Measurements from ENCODE around the gene SGSM2. TPM values are rescaled to one million over a fixed set of nuclear protein-coding genes. Genes with fewer than 3 reads are reported as not detected.
A peak's percentile ranks its signal among the peaks of the same experiment; 100 is the strongest.

SGSM2 gene
- total and polyA plus RNA-seq, 2 of the 13 experiments (the other 11 are each of a cell fraction or from before 2014, with no cell fraction given): 30.4 to 51.3 TPM

DNA sequence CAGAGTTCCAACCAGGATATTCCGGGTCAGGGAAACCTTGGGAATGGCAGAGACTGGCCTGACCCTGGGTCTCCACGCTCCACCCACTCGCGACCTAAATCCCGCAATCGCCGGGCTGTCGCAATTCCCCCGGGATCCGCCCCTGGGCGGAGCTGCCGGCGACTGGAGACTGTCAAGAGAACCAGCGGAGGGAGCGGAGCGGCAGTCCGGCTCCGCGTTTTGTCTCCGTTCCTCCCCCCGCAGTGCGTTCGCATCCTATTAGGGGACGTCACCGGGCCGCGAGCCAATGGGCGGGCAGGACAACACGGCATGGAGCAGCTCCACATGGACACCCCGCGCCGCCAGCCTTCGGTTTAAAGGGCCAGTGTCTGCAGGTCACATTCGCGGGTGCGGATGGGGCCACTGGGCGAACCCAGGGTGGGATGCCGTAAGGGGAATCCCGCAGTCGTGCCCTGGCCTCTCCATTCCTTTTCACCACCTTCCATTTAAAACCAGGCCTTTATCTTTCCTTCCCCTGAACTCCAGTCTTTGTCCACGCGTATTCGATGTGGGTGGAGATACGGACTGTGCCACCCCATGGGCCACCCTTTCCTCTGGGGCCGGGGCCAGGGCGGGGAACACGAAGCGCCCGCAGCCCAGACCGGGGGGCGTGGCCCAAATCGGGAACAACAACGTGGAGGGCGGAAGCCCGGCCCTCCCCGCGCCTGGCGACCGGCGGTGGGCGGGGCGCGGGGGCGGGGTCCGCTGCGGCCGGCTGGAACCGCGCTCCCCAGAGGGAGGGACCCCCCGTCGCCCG is 64.3 kb downstream of the SGSM2 start (continued):
- no peak for TF ChIP-seq AHDC1 (CRISPR knock-in tag; IDR thresholded peaks at IDR 0.05; ENCODE audit: borderline replicate concordance)
- TF ChIP-seq GABPB1 (CRISPR knock-in tag; IDR thresholded peaks at IDR 0.05): peak; percentile 79
- TF ChIP-seq ZNF775 (CRISPR knock-in tag; IDR thresholded peaks at IDR 0.05; ENCODE audit: borderline replicate concordance): no peak
- no peak for TF ChIP-seq ATF7 (IDR thresholded peaks at IDR 0.05)
- peak; percentile 75; the same call in 1 of the 2 replicates for TF ChIP-seq ATF7 (CRISPR knock-in tag; IDR thresholded peaks at IDR 0.05)
- TF ChIP-seq, protein P1, sequence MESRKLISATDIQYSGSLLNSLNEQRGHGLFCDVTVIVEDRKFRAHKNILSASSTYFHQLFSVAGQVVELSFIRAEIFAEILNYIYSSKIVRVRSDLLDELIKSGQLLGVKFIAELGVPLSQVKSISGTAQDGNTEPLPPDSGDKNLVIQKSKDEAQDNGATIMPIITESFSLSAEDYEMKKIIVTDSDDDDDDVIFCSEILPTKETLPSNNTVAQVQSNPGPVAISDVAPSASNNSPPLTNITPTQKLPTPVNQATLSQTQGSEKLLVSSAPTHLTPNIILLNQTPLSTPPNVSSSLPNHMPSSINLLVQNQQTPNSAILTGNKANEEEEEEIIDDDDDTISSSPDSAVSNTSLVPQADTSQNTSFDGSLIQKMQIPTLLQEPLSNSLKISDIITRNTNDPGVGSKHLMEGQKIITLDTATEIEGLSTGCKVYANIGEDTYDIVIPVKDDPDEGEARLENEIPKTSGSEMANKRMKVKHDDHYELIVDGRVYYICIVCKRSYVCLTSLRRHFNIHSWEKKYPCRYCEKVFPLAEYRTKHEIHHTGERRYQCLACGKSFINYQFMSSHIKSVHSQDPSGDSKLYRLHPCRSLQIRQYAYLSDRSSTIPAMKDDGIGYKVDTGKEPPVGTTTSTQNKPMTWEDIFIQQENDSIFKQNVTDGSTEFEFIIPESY (CRISPR knock-in tag; IDR thresholded peaks at IDR 0.05): no peak
- peak; percentile 38 for TF ChIP-seq ZNF547 (CRISPR knock-in tag; IDR thresholded peaks at IDR 0.05)
- TF ChIP-seq ZNF746 (CRISPR knock-in tag; IDR thresholded peaks at IDR 0.05): 0 out of 2 replicates have a peak, but pooled peaks have one; percentile 27
- peak; percentile 14; the same call in 1 of the 2 replicates for TF ChIP-seq PPARG (CRISPR knock-in tag; conservative IDR thresholded peaks at IDR 0.05)
- TF ChIP-seq HINFP (CRISPR knock-in tag; IDR thresholded peaks at IDR 0.05; ENCODE audit: low read depth): 0 out of 2 replicates have a peak, but pooled peaks have one; percentile 59
- TF ChIP-seq, protein P2, sequence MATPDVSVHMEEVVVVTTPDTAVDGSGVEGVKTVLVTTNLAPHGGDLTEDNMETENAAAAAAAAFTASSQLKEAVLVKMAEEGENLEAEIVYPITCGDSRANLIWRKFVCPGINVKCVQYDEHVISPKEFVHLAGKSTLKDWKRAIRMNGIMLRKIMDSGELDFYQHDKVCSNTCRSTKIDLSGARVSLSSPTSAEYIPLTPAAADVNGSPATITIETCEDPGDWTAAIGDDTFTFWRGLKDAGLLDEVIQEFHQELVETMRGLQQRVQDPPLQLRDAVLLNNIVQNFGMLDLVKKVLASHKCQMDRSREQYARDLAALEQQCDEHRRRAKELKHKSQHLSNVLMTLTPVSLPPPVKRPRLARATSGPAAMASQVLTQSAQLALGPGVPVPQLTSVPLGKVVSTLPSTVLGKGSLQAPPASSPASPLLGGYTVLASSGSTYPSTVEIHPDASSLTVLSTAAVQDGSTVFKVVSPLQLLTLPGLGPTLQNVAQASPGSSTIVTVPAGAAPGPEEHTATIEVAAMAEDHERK (CRISPR knock-in tag; IDR thresholded peaks at IDR 0.05; ENCODE audit: low read depth): peak; percentile 45; the same call in 1 of the 2 replicates
- TF ChIP-seq, protein P3, sequence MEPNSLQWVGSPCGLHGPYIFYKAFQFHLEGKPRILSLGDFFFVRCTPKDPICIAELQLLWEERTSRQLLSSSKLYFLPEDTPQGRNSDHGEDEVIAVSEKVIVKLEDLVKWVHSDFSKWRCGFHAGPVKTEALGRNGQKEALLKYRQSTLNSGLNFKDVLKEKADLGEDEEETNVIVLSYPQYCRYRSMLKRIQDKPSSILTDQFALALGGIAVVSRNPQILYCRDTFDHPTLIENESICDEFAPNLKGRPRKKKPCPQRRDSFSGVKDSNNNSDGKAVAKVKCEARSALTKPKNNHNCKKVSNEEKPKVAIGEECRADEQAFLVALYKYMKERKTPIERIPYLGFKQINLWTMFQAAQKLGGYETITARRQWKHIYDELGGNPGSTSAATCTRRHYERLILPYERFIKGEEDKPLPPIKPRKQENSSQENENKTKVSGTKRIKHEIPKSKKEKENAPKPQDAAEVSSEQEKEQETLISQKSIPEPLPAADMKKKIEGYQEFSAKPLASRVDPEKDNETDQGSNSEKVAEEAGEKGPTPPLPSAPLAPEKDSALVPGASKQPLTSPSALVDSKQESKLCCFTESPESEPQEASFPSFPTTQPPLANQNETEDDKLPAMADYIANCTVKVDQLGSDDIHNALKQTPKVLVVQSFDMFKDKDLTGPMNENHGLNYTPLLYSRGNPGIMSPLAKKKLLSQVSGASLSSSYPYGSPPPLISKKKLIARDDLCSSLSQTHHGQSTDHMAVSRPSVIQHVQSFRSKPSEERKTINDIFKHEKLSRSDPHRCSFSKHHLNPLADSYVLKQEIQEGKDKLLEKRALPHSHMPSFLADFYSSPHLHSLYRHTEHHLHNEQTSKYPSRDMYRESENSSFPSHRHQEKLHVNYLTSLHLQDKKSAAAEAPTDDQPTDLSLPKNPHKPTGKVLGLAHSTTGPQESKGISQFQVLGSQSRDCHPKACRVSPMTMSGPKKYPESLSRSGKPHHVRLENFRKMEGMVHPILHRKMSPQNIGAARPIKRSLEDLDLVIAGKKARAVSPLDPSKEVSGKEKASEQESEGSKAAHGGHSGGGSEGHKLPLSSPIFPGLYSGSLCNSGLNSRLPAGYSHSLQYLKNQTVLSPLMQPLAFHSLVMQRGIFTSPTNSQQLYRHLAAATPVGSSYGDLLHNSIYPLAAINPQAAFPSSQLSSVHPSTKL (CRISPR knock-in tag; IDR thresholded peaks at IDR 0.05): no peak; the same call in 1 of the 2 replicates
- TF ChIP-seq RAD21 (CRISPR knock-in tag; IDR thresholded peaks at IDR 0.05): peak; percentile 30; the same call in 1 of the 2 replicates

Measured in HepG2 (cell line).